ENCODE results near the gene NCKAP5. TPM values are rescaled to one million over a fixed set of nuclear protein-coding genes. Genes with fewer than 3 reads are reported as not detected.

NCKAP5 gene
- total and polyA plus RNA-seq, 2 of the 8 experiments (the other 6 are each of a cell fraction or from before 2014, with no cell fraction given) = 0.27 to 0.86 TPM

GRCh38 chr2:133167223-133167622, 401.0 kb downstream of the NCKAP5 start (continued):
- TF ChIP-seq, protein P1, sequence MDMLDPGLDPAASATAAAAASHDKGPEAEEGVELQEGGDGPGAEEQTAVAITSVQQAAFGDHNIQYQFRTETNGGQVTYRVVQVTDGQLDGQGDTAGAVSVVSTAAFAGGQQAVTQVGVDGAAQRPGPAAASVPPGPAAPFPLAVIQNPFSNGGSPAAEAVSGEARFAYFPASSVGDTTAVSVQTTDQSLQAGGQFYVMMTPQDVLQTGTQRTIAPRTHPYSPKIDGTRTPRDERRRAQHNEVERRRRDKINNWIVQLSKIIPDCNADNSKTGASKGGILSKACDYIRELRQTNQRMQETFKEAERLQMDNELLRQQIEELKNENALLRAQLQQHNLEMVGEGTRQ (IDR thresholded peaks at IDR 0.05; ENCODE audit: low read length) = no peak
- TF ChIP-seq RBBP5 (IDR thresholded peaks at IDR 0.05; ENCODE audit: borderline replicate concordance, low read depth, low read length) = no peak
- no peak for TF ChIP-seq TCF12 (IDR thresholded peaks at IDR 0.05; ENCODE audit: low read depth, low read length)
- TF ChIP-seq TAF7 (optimal IDR thresholded peaks at IDR 0.05; ENCODE audit: borderline replicate concordance, low read depth, low read length) = no peak
